GM18951 (cell line): ENCODE results near the gene LRRC25.
"Not testable (repeated sequence)": the region's sequence is repeated elsewhere in the genome, so short reads cannot be mapped to it uniquely, and the experiment has no call there.

Source experiments
- POLR2A ChIP-seq: IDR thresholded peaks from 4 replicates; pipeline ENCODE4 v1.6.1; 2011; ENCODE audit warnings: mild to moderate bottlenecking; ENCODE audit not compliant: insufficient read length, insufficient read depth; ENCODE audit errors: extremely low read depth
- in situ Hi-C: fragments of 300-500 bp; cut with MboI; formaldehyde crosslinking; loops from one replicate; pipeline ENCODE4 v1.12.0; 2022; ENCODE audit warnings: low sequenced_read_pairs, mixed read lengths, inconsistent platforms; ENCODE audit not compliant: unreplicated experiment

LRRC25 gene

GRCh38 chr19:18363787-18364186, 33.6 kb downstream of the LRRC25 start:
- in situ Hi-C loops, result no loop called here
- no peak for TF ChIP-seq POLR2A

- in situ Hi-C loops, result no loop called here
- no peak for TF ChIP-seq POLR2A
These were observed 34.4 kb downstream of the LRRC25 start for GRCh38 chr19:18362934-18363542.

GRCh38 chr19:18361646-18362045, 35.8 kb downstream of the LRRC25 start:
- in situ Hi-C loops, result no loop called here

GRCh38 chr19:18357041-18357440, 40.4 kb downstream of the LRRC25 start:
- in situ Hi-C loops, result no loop called here

More at GRCh38 chr19:18361646-18362045, 35.8 kb downstream of the LRRC25 start:
- TF ChIP-seq POLR2A, result no peak

GRCh38 chr19:18354743-18355142, 42.7 kb downstream of the LRRC25 start:
- in situ Hi-C loops, result not testable (repeated sequence)

More at GRCh38 chr19:18357041-18357440, 40.4 kb downstream of the LRRC25 start:
- no peak for TF ChIP-seq POLR2A

- no peak for TF ChIP-seq POLR2A
- in situ Hi-C loops, result no loop called here
These were observed 43.9 kb downstream of the LRRC25 start for GRCh38 chr19:18353378-18354005.

- no peak for TF ChIP-seq POLR2A
- in situ Hi-C loops, result no loop called here
These were observed 45.9 kb downstream of the LRRC25 start for GRCh38 chr19:18351544-18351943.

- TF ChIP-seq POLR2A, result no peak
- in situ Hi-C loops, result no loop called here
These were observed 46.9 kb downstream of the LRRC25 start for GRCh38 chr19:18350490-18350889.

GRCh38 chr19:18349524-18350128, 47.8 kb downstream of the LRRC25 start:
- TF ChIP-seq POLR2A, result no peak
- in situ Hi-C loops, result loop anchor here (5.0 kb wide), 1 partner anchor 63 kb away; no protein-coding TSS in a partner anchor

GRCh38 chr19:18348818-18349339, 48.5 kb downstream of the LRRC25 start:
- in situ Hi-C loops, result loop anchor here (5.0 kb wide), 1 partner anchor 63 kb away; no protein-coding TSS in a partner anchor

- in situ Hi-C loops, result loop anchor here (5.0 kb wide), 1 partner anchor 64 kb away; no protein-coding TSS in a partner anchor
These were observed 49.3 kb downstream of the LRRC25 start for GRCh38 chr19:18348171-18348570.

GRCh38 chr19:18346091-18346490, 51.3 kb downstream of the LRRC25 start:
- TF ChIP-seq POLR2A, result no peak
- in situ Hi-C loops, result loop anchor here (5.0 kb wide), 1 partner anchor 66 kb away; no protein-coding TSS in a partner anchor

More at GRCh38 chr19:18348171-18348570, 49.3 kb downstream of the LRRC25 start:
- TF ChIP-seq POLR2A, result no peak

- no peak for TF ChIP-seq POLR2A
- in situ Hi-C loops, result loop anchor here (5.0 kb wide), 1 partner anchor 67 kb away; no protein-coding TSS in a partner anchor
These were observed 52.1 kb downstream of the LRRC25 start for GRCh38 chr19:18345296-18345695.

- no peak for TF ChIP-seq POLR2A
- in situ Hi-C loops, result no loop called here
These were observed 52.9 kb downstream of the LRRC25 start for GRCh38 chr19:18344582-18344950.
